NCI-H2171 treated with DMSO at 0.1 percent for 48 hours (cell line): Measurements from ENCODE around the gene WWOX.
A peak's percentile ranks its signal among the peaks of the same experiment; 100 is the strongest.

Experiments
- DNase-seq: peaks from one replicate; lab custom pipeline; 2025; lab: John Stamatoyannopoulos, UW

The WWOX gene

DNA sequence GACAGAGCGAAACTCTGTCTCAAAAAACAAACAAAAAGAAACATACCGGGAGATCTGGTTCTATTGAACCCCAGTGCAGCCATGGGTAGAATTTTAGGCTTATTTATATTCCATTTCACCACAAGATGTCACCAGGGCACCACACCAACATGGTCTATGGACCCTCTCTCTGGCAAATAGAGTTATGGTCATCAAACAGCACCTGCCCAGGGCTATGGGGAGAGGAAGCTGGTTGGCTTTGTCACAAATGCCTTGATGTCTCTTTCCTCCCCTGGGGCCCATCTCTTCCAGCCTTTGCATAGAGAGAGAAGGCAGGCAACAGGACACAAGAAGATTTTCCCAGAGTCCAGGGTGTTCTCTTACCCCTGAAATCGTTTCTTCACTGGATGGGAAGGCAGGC, 128.4 kb downstream of the WWOX start:
- DNase-seq: peak; percentile 34

- no peak for DNase-seq
These were observed 129.2 kb downstream of the WWOX start for GRCh38 chr16:78228704-78229103.

DNA sequence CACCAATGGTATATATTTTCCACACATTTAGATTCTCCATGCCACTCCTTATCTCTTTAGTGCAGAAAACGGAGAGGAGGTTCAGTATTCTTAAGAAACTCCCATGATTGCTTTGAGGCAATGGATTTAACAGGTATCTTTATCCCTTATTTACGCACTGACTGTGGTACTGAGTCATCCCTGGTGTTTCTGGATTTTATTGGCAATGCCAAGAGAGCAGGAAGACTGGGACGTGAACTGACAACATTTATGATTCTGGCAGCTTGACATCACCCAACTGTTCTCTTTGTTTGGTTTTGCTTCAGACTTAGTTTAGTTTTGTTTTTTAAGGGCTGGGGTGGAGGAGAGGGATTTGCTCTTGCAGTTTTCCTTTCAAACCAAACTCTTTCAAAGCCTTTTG, 131.4 kb downstream of the WWOX start:
- no peak for DNase-seq

- DNase-seq: peak; percentile 49
These were observed 135.8 kb downstream of the WWOX start for GRCh38 chr16:78235168-78235800.

DNA sequence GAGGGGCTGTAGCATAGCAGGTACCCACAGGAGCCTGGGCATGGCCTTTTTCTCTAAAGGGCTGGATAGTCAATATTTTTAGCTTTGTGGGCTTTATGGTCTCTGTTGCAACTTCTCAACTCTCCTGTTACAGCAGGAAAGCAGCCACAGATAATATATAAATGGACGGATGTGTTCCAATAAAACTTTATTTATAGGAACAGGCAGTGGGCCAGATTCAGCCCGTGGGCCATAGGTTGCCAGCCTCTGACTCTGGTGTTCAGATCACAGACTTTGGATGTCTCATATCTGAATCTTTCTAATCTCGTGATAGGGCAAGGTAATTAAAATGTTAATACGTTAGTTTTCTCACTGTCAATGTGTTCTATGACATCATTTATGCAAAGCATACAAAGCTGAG, 136.4 kb downstream of the WWOX start:
- DNase-seq: no peak

DNA sequence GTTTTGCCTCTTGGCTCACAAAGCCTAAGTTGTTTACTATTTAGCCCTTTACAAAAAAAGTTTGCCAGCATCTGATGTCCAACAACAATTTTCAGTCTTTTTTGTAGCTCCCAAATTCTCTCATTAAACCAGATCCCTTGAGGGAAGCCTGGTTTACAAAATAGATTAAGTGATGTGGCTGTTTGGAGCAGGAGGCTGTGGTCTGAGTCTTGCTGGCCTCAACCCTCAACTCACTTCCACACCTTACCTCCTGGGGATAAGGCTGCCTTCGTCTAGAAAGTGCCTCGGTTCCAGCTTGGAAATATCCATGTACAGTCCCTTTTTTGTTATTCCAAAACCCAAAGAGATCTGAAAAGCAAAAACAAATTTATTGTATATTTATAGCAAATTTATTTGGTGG, 138.4 kb downstream of the WWOX start:
- DNase-seq: no peak

DNA sequence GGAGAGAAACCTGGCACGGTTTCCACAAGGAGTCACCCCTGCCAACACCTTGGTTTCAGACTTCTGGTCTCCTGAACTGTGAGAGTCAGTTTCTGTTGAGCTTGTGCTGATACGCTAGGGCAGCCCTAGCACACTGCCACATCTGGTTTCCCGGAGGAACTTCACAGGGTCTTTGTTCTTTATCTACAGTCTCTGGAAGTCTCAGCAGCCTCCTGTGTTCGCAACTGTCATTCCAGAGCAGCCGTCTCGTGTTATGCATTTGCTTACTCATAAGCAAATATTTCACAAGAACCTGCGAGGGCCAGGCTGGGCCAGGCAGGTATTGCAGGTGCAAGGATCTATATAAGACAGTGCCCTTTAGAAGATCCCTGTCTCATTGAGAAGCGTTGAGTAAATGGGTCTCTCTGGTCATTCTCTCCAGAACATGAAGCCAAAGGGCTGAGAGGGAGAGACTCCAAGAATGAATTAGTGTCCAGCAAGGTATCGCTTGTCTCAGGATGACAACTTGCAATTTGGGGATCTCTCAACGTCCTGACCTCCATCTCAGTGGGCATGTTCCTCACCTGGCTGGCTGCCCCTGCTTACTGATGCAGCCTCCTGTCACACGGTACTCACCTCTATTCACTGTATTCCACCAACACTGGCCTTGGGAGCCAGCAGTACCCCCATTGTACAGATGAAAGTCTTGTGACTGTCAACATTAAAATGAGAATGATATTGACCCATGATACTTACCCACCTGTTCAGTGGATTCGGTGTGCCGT, 141.2 kb downstream of the WWOX start:
- DNase-seq: no peak

- no peak for DNase-seq
These were observed 142.8 kb downstream of the WWOX start for GRCh38 chr16:78242239-78242630.

- no peak for DNase-seq
These were observed 144.9 kb downstream of the WWOX start for GRCh38 chr16:78244131-78244895.

DNA sequence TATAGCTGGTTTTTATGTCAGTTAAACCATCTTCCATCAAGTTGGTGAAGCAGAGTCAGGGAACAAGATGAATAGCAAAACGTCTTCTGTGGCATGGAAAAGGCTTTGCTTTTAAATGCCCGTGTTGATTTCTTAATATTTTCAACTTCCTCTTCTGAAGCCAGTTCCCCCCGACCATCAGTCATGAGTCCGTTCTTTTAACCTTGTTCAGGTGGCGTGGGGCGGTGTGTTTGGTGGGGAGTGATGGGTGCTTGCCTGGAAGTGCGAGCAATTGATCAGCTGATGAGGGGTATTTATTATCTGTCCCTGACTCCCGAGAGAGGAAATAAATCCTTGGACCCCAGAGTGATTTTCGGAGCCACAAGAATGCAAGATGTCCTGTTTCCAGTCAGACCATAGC, 147.1 kb downstream of the WWOX start:
- DNase-seq: no peak

GRCh38 chr16:78249056-78249455, 149.6 kb downstream of the WWOX start:
- DNase-seq: peak; percentile 60

DNA sequence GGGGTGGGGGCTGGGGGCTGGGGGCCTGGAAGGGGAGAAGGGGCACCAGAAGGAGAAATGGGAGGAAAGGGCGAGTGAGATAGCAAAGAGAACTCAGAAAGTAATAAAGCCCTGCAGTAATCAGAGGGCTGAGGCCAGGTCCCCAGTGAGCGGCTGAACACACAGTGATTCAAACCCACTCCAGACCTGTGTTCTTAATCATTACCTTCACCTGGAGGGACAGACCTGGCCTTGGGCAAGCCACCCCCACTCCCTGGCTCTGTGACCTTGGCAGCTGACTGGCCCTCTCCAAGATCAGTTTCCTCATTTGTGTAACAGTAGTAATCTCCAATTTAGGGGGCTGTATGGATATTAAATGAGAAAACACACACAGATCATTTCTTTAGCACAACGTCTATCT, 150.4 kb downstream of the WWOX start:
- no peak for DNase-seq

DNA sequence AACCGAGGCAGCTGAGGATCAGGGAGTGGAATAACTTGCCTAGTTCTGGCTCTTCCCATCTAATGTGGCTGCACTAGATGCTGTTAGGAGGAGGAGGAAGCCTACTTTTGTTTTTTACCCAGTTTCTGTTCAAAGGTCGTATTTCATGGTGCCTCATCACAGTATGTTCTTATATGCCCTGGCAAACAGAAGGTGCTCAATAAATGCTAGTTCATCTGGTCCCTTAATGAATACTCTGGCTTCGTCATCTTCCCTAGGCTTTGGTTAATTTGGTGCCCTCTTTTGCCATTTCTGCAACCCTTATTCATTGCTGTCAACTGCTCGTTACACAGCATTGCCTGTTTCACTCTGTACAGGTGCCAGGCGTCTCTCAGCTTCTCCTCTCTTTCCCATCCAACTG, 151.7 kb downstream of the WWOX start:
- DNase-seq: no peak

DNA sequence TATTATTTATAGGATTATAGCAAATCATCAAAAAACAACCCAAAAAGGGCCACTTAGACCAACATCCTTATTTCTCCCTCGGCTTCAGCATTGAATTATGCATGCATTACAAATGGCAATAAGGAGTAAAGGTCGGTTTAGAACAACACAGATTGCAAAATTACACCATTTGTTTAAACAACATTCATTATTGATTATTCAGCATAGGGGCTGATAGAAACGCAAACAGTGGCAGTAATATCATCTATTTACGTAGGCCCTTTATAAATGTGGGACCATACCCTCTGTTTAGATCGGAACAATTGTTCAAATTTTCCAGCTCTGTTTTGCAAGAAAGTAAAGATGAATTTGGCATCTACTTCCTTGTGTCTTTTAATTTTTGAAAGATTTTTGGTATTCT, 153.3 kb downstream of the WWOX start:
- no peak for DNase-seq

- no peak for DNase-seq
These were observed 155.4 kb downstream of the WWOX start for GRCh38 chr16:78254841-78255240.

DNA sequence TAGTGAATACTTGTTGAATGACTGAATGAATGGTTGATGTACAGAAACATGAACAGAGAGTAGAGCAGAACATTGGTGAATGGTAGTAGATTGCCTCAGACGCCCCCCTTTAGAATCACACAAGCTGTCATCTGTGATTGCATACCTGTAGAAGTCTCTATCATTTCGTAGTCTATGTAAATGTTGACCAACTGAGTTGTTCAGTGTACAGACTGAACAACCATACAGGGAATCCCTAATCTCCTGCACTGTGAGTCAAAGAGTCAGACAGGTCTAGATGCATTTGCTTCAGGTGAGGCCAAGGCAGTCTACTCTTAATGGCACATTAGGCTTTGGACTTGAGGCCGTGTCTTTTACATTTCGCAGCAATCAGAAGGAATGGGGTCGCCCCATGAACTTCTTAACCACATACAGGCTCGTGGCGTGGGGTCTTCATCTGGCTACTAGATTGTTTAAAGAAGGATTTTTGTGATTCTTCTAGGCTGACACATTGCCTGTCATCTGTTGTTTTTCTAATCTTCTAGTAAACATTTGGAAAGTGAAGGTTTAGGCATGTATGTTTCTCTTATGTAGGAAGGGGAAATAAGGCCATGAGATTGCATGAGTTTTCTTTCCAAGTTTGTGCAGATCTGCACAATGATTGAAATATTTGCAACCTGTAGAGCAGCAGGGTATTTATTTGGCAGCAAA, 157.4 kb downstream of the WWOX start:
- no peak for DNase-seq

DNA sequence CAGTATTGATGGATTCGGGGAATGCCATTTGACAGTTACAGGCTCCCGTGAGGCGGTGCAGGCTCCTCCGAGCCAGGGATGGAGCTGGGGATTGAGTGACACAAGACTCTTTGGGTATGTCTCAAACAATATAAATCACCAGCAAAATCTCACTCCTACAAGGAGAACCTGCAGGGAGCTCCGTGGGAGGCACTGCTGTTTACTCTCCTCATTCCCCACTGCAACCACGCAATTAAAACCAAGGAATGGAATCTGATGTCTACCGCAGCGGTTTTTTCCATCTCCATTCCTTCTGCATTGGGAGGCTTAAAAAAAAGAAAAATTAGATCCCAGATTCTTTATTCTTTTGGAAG, 157.9 kb downstream of the WWOX start:
- no peak for DNase-seq

DNA sequence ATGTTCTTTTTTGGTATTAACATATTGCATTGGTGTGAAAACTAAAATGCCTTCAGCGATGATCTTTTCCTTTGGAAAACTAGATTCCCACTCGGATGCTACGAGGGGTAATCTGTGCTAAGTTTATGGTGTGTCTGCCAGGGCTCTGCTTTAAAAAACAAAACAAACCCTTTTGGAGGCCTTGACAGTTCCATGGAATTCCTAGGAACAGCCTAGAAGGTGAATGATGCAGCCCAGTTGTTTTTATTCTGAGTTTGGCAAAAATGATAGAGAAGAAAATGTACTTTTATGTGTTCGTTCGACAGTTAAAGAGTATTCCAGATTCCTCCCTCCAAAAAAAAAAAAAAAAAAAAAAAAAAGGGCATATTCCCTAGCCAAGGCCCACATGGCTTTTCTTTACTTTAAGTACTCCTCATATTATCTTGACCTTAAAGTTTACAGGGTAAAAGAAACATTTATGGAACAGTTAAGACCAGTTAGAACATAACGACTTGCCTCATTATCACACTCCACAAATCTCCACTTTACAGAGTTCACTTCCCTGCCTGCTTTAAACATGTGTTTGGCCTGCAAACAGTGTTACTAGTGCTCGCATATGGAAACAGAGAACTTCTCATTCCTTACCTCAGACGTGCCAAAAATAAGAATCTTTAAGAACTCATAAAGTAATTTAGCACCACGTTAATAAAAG, 159.1 kb downstream of the WWOX start:
- DNase-seq: no peak

- DNase-seq: no peak
These were observed 160.4 kb downstream of the WWOX start for GRCh38 chr16:78259873-78260272.

GRCh38 chr16:78264642-78265041, 165.2 kb downstream of the WWOX start:
- no peak for DNase-seq

DNA sequence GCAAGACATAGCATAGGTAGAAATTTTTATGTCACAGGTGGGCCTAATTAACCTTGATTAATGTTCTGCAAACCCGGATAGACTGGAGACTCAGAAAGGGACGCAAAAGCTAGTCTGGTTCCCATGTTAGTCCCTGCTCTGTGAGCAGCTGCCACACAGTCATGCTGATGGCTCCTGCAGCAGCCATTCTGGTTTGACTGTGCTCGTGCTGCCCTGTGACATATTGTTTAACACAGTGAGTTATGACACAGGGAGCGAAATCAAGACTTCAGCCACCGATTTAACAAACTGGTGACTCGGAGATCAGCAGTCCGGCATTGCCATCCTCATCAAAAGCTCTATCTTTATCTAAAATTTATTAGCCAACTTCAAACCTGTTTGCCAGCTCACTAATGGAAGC, 169.8 kb downstream of the WWOX start:
- peak; percentile 25 for DNase-seq

DNA sequence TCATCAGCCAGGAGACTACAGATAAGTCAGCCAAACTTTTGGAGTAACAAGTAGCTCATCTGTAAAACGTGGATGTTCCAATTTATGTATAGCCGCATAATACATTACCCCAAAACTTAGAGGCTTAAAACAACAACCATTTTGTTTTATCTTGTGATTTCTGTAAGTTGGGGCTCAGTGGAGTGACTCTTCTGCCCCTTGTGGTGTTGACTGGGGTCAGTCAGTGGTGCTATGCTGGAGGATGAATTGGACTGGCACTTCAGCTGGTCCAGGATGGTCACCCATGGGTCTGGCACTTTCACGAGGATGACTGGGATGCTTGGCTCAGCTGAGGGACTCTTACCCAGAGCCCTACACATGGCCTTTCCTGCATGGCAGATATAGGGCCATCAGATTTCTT, 172.5 kb downstream of the WWOX start:
- no peak for DNase-seq
